Epithelial cell of proximal tubule (primary cell): Measurements from ENCODE around the gene PPAN. TPM values are rescaled to one million over a fixed set of nuclear protein-coding genes. Genes with fewer than 3 reads are reported as not detected.
A peak's percentile ranks its signal among the peaks of the same experiment; 100 is the strongest.

Source experiments
- DNase-seq: peaks from one replicate; pipeline ENCODE4 v3.0.0-alpha.2; 2011; ENCODE audit warnings: low read depth
- H3K4me3 ChIP-seq: 2 replicates; pipeline ENCODE4 v1.5.1; 2011; ENCODE audit warnings: low read depth, mild to moderate bottlenecking, low read length
- total RNA-seq: library from RNA; depleted of rRNA; stranded (reverse); fragments of >200 nt; gene quantifications from 2 replicates; pipeline ENCODE4 v1.2.3, GENCODE V29; 2015
- TF ChIP-seq, protein P1 (sequence below): conservative IDR thresholded peaks from 2 replicates; pipeline ENCODE4 v1.5.1; 2012; ENCODE audit warnings: low read depth, mild to moderate bottlenecking, low read length

PPAN gene
- total RNA-seq, 1 donor from 2014 or later: 38.1 TPM

DNA sequence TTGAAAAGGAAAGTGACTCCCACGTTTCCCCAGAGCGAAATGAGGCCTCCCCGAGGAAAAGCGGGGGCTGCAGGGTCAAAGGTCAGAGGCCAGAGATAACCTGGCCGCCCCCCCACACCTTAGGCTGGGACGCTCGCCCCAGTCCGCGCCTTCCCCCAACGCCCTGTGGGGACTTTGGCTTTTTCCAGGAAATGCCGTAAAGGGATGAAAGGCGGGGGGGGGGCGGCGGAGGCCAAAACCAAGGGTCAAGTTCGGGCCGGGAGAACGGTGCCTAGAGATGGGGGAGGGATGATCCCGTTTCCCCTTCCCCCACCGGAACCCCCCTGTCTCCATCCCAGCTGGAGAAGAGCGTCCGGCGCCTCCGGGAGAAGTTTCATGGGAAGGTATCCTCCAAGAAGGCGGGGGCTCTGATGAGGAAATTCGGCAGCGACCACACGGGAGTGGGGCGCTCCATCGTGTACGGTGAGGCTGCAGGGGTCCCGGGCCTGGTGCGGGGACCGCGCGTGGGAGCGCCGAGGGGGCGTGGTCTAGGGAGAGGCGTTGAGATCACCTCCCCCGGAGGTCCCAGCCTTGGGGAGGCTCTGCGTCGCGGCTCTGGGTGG lies 19.5 kb upstream of the PPAN start:
- TF ChIP-seq, protein P1, sequence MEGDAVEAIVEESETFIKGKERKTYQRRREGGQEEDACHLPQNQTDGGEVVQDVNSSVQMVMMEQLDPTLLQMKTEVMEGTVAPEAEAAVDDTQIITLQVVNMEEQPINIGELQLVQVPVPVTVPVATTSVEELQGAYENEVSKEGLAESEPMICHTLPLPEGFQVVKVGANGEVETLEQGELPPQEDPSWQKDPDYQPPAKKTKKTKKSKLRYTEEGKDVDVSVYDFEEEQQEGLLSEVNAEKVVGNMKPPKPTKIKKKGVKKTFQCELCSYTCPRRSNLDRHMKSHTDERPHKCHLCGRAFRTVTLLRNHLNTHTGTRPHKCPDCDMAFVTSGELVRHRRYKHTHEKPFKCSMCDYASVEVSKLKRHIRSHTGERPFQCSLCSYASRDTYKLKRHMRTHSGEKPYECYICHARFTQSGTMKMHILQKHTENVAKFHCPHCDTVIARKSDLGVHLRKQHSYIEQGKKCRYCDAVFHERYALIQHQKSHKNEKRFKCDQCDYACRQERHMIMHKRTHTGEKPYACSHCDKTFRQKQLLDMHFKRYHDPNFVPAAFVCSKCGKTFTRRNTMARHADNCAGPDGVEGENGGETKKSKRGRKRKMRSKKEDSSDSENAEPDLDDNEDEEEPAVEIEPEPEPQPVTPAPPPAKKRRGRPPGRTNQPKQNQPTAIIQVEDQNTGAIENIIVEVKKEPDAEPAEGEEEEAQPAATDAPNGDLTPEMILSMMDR: no peak
- no peak for DNase-seq

DNA sequence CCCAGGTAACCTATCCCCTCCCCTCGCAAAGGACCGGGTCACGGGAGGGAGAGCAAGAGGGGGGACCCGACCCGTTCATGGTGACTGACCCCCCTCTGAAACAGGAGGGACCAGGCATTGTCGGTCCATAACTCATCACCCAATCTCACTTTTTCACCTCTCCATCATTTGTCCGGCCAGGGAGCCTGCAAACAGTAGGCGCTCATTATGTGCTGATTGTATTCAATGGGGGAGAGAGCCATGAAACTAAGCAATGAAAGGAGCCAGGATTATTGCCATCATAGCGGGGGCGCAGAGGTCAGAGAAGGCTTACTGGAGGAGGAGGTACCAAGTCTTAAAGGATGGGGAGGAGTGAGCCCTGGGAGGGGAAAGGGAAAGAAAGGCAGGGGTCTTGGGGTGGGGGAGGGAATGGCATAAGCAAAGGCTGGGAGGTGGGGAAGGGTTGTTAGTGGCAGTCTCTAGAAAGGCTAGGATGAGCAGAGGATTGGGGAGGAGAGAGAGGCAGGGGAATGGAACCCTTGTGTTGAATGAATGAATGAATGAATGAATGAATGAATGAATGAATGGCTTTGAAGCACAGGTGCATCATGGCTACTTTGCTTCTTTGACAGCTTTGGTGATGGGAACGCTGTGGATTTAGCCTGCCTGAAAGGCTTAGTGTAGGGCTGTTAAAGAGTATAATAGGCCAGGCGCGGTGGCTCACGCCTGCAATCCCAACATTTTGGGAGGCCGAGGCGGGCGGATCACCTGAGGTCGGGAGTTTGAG lies 18.7 kb upstream of the PPAN start:
- DNase-seq: no peak
- TF ChIP-seq, protein P1: no peak
- H3K4me3 ChIP-seq: peak overlapping the region; percentile 77

More for the DNA sequence above, 19.5 kb upstream of the PPAN start:
- H3K4me3 ChIP-seq: peak overlapping the region; percentile 77

DNA sequence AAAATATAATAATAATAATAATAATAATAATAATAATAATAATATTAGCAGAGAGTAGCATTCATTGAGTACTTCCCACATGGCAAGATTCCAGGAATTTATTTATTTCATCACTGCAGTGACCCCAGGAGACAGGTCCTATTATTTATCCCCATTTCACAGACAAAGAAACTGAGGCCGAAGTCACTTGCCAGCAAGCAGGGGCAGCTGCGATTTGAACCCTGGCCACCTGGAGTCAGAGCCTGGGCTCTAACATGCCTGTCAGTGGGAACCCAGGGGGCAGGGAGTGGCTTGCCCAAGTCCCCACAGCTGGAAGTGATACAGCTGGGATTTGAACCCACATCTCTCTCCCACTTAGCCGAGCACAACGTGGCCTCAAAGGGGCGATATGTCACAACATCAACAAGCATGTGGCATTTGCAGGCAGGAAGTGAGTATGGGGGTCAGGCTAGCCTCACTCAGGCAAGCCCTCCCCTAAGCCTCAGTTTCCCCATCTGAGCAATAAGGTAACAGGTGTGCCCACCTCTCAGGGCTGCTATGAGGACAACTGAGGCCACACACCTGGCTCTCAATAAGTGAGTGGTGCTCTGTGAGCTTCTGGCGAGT lies 17.1 kb upstream of the PPAN start:
- TF ChIP-seq, protein P1: no peak
- no peak for DNase-seq
- no peak overlapping the region for H3K4me3 ChIP-seq

DNA sequence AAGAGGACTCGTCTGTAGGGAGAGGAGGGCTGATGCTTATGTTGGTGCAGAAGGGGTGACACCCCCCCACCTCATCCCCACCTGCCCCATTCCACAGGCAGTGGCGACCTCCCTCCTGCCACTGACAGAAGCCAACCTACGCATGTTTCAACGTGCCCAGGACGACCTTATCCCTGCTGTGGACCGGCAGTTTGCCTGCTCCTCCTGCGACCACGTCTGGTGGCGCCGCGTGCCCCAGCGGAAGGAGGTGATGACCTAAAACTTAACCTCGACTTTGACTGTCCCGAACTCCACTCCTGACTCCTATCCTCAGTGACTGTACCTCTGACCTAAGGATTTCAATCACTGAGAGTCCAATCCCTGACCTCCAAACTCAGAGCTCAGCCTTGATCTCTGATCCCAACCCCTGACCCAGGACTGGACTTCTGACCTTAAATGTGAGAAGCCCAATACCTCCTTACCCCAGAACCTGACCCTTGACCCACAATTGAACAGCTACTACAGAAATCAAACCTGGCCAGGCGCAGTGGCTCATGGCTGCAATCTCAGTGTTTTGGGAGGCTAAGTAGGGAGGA lies 16.3 kb upstream of the PPAN start:
- no peak for DNase-seq
- H3K4me3 ChIP-seq: no peak overlapping the region
- TF ChIP-seq, protein P1: no peak

DNA sequence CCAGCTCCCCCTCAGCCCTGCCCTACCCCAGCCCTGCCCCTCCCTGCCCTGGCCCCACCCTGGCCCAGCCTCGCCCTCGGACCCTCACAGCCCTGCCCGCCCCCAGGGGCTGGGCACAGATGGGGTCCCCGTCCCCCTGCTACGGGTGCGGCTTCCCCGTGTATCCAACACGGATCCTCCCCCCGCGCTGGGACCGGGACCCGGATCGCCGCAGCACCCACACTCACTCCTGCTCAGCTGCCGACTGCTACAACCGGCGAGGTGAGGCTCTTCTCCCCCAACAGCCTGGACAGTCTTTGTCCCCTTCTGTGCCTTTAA lies 14.8 kb upstream of the PPAN start:
- H3K4me3 ChIP-seq: no peak overlapping the region
- no peak for DNase-seq
- TF ChIP-seq, protein P1: no peak

DNA sequence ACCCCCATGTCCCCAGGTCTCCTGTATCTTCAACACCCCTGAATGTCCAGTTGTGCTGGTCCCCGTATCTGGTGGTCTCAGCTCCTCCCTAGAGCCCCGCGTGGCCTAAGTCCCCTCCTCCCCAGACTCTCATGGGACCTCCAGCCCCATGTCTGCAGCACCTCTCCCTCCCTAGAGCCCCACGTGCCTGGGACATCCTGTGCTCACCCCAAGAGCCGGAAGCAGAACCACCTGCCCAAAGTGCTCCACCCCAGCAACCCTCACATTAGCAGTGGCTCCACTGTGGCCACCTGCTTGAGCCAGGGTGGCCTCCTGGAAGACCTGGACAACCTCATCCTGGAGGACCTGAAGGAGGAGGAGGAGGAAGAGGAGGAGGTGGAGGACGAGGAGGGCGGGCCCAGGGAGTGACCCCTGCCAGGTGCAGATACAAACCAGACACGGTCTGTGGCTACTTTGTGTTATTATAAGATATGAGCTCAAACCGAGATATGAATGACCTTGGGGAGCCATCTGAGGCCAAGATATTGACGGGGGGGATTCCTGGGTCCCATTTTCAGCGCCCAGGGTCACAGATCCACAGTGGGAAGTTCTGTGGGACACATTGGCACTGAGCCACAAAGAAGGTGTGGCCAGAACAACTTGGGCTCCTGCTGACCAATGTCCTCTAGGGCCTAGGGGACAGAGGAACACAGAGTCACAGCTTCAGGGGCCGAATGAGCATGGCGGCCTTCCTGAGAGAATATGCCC lies 14.1 kb upstream of the PPAN start:
- TF ChIP-seq, protein P1: no peak
- no peak for DNase-seq
- H3K4me3 ChIP-seq: no peak overlapping the region
